Hematopoietic multipotent progenitor cell treated with erythropoietin and hydrocortisone succinate and interleukin-3 and kit ligand, for 17 days (in vitro differentiated cells): ENCODE data around the gene SFXN3.
A peak's percentile ranks its signal among the peaks of the same experiment; 100 is the strongest.

Experiments used
- DNase-seq: peaks from one replicate; pipeline ENCODE4 v3.0.0-alpha.2; 2015; ENCODE audit warnings: low spot score

Gene SFXN3, protein sequence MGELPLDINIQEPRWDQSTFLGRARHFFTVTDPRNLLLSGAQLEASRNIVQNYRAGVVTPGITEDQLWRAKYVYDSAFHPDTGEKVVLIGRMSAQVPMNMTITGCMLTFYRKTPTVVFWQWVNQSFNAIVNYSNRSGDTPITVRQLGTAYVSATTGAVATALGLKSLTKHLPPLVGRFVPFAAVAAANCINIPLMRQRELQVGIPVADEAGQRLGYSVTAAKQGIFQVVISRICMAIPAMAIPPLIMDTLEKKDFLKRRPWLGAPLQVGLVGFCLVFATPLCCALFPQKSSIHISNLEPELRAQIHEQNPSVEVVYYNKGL

DNA sequence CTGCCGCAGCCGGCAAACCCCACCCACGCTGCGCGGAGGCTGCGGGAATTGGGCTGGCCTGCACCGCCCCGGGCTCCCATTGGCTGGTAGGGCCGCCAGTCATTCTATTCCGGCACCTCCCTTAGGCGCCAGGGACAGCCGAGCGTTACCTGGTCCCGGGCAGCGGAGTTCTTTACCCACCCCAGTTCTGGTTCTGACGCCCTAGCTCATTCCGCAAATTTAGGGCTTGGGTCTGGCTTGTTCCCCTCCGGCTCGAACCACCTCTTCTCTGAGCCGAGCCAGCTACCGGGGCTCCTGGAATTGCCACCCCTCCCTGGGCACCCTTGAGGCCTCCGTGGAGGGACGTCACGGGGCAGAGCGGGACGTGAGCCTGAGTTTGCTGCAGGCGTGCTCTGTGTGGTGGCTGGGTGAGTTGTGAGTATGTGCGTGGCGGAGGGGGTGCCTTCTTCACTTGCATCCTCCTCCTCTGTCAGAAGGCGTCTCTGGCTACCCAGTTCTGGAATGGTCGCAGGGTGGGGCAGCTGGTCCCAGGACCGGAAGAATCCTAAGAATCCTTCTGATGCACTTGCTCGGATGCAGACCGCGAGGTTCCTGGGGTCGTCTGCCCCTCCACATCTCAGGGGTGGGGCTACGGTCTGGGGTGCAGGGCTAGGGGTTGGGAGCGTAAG, at the start of gene SFXN3, which contains the start of gene PDZD7:
TSS of gene SFXN3 (plus strand) at position 107 of the 668 bp plus-strand sequence. CDS start 3,461 bp downstream, outside the sequence.
TSS of gene PDZD7 (minus strand) at position 2 of the 668 bp plus-strand sequence. CDS start 910 bp downstream, outside the sequence.
- peak; percentile 95 for DNase-seq

DNA sequence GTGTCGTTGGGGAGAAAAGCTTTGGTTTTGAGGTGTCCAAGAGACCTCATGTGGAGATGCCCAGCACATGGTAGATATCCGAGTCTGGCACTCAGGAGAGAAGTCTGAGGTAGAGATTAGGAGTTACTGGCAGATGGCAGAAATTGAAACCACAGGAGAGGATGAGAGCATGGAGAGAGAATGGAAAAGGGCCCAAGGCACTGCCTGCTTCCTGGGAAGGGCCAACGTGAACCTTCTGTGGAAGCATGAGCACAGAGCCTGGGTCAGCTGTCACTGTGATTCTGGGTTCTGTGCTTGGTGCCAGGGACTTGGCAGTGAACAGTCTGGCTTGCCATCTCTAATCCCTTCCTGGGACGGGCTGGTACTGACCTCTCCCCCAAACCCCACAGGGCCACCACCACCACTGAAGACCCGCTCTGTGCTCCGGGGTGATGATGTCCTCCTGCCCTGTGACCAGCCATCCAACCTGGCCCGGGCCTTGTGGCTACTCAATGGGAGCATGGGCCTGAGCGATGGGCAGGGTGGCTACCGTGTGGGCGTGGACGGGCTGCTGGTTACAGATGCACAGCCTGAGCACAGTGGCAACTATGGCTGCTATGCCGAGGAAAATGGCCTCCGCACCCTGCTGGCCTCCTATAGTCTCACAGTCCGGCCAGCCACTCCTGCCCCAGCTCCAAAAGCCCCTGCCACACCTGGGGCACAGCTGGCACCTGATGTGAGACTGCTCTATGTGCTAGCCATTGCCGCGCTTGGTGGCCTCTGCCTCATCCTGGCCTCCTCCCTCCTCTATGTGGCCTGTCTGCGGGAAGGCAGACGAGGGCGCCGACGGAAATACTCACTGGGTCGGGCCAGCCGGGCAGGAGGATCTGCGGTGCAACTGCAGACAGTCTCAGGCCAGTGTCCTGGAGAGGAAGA, 47.9 kb upstream of the SFXN3 start:
- DNase-seq = no peak

DNA sequence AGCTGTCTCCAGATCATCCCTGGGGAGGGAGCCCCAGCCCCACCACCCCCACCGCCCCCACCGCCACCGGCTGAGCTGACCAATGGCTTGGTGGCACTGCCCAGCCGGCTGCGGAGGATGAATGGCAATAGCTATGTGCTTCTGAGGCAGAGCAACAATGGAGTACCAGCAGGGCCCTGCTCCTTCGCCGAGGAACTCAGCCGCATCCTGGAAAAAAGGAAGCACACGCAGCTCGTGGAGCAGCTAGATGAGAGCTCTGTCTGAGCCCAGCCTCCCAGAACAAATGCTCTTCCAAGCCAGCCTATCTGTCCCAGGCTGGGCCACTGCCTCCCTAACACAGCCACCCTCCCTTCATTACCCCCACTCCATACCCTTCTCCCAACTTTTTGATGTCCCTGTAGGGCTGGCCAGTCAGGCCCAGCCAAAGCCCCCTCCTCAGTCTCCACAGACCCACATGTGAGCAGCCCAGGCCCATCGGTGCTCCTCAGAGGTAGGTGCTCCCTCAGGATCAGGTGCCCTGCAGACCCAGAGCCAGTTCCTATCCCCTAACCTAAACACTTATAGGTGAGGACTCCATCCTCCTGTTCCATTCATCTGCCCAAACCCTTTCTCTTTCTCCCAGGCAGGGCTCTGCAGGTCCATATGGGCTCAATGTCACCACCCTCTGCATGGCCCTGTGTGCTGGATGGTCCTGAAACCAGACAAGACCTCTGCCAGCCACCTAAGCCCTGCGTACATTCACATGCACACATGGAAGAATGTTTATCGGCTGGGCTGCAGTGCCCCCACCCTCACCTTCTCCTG, 47.0 kb upstream of the SFXN3 start:
- no peak for DNase-seq

DNA sequence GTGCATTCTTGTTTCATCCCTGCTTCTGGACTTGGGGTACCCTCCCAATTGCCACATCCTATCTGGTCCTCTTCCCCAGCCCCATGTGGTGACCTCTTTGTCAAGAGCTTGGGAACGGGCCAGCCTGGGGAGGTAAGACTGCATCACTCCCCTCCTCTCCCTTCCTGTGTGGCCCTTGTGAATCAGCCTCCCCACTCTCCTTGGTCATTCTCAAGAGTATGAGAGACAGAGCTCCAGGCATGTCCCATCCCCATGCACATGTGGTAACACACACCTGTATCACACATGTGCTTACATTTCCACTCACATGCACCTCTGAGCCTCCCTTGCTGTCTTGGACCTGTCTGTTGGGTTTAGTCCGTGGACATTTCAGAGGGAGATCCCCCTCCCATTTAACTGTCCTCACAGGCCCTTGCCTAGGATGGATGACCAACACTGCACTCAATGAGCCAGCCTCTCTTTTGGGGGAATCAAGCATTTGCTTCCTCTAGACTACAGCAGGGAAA, 46.3 kb upstream of the SFXN3 start:
- DNase-seq = no peak

DNA sequence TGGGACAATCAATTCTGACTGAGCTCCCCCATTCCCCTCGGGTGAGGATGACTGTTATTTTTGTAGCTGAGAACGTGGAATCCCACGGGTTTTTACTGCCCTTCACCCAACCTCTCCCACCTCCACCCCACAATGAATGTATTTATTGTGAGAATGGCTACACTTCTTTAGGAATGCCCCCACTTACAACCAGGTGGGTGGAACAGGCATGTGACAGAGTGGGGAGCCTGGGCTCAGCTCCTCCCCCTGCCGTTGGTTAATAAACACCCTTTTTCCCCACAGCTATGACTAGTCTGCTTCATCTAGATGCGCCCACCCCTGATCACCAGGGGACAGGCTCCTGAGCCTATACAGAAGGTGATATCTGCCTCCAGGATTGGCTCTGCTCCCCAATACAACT, 45.7 kb upstream of the SFXN3 start:
- no peak for DNase-seq

DNA sequence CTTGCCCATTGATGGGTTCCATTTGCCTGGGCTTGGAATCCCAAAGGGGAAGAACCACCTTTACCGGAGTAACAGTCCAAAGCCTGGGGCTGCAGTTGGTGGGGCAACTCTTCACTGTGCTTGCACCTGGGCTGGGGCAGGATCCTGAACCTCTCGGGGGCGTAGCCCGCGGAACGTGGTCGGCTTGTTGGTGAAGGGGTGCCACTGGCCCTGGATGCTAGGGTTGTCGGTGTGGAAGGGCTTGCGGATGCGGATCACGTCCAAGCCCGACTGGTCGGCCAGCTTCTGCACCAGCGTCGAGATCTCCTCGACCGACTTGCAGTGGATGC, 44.4 kb upstream of the SFXN3 start:
- DNase-seq = no peak

DNA sequence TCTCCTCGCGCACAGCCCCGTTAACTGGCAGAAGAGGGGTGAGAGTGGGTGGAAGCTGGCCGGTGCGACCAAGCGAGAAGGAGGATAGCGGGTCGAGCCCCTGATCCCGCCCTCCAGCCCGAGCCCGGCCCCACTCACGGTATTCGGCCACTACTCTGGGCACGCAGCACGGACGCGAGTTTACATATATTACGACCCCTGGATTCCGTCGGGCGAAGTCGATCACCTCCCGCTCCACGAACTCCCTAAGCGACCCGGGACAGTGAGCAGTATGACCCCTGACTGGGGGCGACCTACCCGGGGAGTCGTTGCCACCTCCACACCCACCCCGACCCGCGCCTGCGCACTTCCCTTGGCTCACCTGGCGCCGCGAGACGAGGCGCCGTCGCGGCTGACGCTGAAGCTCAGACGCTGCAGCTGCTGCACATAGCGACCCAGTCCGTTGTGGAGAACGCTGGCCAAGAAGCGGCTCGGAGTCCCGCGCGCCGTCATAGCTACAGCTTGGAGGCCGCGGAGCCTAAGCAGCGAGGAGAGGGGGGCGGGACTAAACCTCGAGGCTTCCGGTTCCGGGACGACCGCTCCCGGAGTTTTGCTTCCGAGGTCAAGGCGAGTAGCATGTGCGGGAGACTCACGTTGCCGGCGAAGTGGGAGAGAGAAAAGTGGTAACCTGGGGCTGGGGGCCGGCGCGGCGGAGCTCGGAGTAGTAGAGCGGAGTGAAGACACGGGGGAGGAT, 43.9 kb upstream of the SFXN3 start, which contains the start of the genes MRPL43 and TWNK:
TSS of gene MRPL43 (minus strand) at position 546 of the 733 bp plus-strand sequence. CDS start at position 492, 54 bp downstream.
TSS of gene TWNK (plus strand) at position 592 of the 733 bp plus-strand sequence. CDS start 668 bp downstream, outside the sequence.
- peak; percentile 84 for DNase-seq

DNA sequence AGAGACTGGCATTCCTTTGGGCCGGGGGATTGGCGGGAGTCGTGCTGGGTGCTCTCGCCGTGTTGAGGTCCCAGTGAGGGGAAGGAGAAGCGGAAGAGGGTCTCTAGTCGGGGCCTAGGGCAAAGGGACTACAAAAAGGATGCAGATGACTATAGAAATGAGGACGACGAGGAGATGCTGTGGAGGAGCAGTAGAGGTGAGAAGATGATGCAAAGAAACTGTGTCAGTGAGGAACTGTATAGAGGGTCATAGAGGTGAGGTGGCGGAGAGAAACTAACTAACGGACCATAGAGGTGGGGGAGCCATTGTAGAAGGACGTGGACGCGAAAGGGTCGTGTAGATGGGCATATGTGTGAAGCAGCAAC, 43.4 kb upstream of the SFXN3 start:
- DNase-seq = no peak

DNA sequence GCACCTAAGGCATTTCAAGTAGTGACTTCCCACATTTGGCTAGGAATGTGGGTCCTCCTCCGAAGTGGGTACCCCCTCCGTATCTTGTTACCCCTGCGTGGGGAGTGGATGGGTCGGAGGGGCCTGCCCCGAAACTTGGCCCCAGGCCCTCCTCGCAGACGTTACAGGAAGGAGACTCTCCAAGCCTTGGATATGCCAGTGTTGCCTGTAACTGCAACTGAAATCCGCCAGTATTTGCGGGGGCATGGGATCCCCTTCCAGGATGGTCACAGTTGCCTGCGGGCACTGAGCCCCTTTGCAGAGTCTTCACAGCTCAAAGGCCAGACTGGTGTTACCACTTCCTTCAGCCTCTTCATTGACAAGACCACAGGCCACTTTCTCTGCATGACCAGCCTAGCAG, 42.9 kb upstream of the SFXN3 start:
- no peak for DNase-seq

DNA sequence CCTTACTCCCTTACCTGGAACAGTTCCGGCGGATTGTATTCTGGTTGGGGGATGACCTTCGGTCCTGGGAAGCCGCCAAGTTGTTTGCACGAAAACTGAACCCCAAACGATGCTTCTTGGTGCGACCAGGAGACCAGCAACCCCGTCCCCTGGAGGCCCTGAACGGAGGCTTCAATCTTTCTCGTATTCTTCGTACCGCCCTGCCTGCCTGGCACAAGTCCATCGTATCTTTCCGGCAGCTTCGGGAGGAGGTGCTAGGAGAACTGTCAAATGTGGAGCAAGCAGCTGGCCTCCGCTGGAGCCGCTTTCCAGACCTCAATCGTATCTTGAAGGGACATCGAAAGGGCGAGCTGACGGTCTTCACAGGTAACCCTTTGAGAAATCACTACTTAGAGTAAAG, 41.9 kb upstream of the SFXN3 start:
- no peak for DNase-seq

DNA sequence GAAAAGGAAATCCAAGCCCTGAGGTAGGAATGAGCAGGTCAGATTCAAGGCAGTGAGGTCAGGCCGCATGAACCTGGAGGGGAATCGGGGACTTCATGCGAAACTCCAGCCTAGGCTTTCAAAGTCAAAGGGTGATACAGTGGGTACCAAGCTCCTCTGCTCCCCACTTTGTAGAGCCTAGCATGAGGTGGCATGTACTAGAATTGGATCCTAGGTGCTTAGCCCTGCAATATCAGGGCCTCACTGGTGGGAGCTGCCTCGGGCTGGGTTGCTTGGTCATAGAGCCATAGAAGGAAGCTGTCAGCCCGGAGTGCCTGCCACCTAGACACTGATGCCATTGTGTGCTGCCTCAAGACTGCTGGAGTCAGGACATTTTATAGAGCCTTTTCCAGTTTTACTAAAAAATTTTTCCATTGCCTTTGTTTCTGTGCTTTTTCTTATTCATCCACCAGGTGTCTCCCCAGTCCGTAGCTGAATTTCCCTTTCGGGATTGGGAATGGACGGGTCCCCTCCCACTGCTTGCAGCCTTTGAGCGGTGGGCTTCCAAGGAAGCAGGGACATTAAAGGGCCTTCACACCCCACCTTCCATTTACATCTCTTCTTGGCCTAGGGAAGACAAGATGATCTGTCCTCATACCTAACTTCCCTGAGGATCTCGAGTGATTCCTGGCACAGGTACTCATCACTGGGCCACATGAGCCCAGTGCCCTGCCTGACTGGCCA, 36.9 kb upstream of the SFXN3 start:
- peak; percentile 26 for DNase-seq

DNA sequence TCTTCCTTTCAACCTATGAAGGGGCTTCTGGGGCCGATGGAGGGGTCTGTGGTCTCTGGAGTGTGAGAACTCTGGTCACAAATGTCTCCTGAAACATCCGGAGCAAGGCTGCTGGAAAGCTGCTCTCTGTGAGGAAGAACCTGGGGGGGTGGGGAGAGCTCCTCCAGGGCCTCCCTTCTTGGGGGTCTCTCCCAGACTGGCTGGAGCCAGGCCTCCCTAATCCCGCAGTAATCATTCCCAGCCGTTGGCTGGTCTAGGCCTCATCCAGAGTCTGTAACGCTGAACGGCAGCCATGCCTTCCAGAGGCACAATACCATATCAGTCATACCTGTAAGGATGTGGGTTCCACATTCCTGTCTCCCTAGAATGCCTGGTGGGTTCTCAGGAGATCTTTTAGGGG, 35.9 kb upstream of the SFXN3 start:
- no peak for DNase-seq

DNA sequence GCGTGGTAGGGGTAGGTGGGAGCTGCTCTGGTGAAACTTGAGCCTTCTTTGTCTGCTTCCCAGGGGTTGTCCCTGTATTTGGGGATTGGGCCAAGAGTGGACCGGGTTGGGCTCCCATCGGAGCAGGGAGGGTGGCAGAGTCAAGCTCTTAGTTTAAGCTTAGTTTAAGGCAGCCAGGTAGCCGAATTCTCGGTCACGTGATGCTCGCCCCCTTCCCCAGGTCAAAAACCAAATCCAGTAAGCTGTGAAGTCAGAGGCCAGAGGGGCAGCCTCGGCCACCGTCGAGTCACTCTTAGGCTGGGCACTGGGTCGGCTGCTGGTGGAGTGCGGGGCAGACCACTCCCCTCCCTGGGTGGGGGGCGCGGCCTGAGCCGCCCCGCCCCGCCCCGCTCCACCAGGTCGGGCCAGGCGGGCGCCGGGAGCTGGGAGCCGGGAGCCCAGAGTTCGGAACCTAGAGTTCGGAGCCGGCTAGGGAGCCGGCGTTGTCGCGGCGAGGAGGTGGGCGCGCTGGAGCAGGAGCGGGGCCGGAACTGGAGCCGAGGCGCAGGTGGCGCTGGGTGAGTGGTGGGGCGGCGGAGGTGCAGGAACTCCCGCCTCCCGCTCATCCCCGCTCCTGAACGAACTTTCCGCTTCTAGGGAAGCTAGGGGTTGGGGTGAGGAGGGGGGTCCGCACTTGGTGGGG, 34.2 kb upstream of the SFXN3 start:
- peak; percentile 12 for DNase-seq

DNA sequence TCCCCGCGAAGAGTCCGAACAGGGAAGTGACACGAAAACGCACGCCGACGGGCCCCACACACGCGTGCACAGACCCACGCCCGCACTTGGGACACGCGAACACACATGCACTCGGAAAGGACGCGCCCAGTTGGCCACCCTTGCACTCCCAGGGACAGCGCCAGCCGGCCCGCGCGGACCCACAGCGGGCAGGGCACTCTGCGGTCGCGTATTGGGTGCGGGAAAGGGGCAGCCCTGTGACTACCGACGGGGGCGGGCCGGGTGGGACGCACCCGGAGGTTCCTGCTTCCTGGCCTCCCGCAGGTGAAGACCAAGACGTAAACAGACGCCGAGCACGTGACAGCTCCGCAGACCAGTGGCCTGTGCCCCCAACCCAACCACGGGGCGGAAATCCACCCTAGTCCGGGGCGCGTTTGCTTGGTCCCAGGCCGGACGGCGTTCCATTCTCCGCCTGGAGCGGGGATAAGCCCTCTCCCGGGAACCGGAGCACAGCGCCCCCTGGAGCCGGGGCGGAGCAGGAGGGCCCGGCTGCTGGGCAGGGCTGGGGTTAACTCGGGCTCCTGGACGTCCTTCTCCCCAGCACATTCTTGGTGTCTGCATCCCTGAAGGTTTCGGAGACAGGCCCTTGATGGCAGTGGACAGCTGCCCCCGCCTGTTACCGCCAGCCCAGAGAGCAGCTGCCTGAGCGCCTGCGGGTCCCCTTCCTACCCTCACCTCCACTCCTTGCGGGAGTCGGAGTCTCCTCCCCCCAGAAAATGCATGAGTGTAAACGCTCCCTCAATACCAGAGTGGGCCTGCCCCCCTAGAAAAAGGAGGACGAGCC, 33.5 kb upstream of the SFXN3 start:
- peak; percentile 88 for DNase-seq

DNA sequence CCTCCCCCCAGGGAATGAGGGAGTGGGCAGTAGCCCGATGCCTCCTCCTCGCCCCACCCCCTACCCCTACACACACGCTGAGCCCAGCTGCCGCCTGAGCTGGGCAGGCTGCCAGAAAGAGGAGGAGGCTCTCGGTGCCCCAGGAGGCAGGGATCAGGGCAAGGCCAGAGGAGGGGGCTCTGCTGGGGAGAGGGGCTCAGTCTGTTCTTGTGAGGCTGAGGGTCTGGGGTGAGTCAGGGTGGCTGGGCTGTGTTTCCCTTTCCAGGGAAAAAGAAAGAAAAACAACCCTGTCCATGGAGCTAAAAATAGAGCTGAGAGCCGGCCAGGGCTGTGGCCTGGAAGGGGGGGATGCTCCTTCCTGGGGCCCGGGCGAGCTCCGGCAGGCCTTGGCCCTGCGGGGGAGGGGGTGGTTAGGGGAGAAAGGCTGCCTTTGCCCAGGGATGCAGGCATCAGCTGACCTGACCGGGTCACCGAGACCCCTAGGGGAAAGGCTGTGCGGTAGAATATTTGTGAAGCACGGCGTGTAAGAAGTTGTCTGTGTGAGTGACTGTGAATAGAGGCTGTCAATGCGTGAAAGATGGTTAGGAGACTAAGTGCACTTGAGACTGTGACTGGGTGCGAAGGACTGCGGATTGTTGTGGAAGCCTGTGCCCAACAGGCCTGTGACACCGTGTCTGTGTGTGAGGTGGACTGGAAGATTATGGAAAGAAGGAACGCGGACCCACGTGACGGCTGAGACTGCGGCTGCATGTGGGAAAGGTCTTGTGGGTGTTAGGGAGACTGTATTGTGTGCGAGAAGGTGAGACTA, 32.6 kb upstream of the SFXN3 start:
- peak; percentile 82 for DNase-seq

DNA sequence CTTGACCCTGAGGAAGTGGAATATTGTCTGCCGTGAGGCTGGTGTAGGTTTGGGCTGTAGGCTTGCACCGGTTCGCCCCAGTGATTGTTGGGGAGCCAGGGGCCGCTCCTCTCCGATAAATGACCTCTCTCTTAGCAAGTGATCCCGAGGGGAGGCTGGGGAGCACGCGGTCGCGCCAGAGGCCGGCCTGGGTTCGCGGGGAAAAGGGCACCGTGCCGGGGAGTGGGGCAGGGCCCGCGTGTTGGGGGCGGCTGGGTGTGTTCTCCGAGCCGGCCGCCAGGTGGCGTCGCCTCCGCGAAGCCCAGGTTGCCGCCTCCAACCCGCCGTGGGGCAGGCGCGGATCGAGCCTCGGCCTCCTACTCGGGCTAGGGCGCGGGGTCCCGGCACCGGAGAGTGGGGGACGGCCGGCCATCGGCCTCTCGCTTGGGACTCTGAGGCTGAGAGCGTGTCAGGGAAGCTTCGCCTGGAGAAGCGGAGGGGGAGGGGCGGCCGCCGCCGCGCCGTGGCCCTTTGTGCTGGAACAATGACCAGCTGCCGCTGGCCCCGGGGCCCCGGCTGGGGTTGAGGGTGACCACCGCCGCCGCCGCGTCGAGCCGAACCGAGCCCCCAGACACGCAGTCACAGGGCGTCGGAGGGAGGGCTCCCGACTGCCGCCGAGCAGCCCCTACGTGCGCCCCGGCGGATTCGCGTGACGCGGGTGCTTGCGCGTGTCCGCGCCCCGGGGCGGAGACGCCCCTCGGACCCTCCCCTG, 31.9 kb upstream of the SFXN3 start:
- peak; percentile 81 for DNase-seq

DNA sequence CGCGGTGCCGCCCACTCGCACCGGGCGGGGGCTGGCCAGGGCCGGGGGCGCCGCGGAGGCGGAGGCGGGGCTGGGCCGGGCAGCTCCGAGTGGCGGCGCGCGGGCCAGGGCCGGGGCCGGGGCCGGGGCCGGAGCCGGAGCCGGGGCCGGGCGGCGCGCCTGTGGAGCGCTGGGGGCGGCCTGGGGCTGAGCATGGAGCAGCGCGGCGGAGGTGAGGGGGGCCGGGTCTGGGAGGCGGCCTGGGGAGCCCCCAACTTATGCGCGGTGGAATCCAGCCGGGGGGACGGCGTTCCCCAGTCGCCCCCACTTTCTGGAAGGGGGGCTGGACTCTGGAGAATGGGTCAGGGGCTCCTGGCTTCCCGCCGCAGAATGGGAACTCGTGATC, 31.3 kb upstream of the SFXN3 start, which contains the start of gene LZTS2:
TSS of gene LZTS2 (plus strand) at position 67 of the 385 bp plus-strand sequence. CDS start 2,731 bp downstream, outside the sequence.
- no peak for DNase-seq
